NCI-H1105 (cell line): ENCODE results near the gene MRM3.
"Not testable (repeated sequence)": the region's sequence is repeated elsewhere in the genome, so short reads cannot be mapped to it uniquely, and the experiment has no call there.

ENCODE experiments used
- DNase-seq: peaks from one replicate; lab custom pipeline; 2025; lab: John Stamatoyannopoulos, UW

Gene MRM3

DNA sequence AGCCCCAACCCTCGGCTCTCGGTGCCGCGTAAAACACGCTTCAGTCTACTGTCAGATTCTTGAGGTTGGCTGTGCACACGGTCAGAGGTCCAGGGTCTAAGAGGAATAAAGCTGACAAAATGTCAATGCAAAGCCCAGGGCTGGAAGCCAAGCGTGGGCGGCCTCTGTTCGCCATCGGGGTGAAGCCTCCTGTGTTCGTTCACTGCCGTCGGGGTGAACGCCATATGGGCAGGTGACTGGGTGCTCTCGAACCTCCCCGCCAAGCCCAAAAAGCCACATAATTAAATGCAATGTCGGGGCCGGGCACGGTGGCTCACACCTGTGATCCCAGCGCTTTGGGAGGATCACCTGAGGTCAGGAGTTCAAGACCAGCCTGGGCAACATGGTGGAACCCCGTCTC lies 44.6 kb downstream of the MRM3 start:
- no peak for DNase-seq

- no peak for DNase-seq
Measured at GRCh38 chr17:828761-829160, 46.6 kb downstream of the MRM3 start.

DNA sequence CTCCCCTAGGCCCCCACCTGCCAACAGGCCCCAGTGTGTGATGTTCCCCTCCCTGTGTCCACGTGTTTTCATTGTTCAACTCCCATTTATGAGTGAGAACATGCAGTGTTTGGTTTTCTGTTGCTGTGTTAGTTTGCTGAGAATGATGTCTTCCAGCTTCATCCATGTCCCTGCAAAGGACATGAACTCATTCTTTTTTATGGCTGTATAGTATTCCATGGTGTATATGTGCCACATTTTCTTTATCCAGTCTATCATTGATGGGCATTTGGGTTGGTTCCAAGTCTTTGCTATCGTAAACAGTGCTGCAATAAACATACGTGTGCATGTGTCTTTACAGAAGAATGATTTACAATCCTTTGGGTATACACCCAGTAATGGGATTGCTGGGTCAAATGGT lies 47.5 kb downstream of the MRM3 start:
- DNase-seq, result not testable (repeated sequence)

DNA sequence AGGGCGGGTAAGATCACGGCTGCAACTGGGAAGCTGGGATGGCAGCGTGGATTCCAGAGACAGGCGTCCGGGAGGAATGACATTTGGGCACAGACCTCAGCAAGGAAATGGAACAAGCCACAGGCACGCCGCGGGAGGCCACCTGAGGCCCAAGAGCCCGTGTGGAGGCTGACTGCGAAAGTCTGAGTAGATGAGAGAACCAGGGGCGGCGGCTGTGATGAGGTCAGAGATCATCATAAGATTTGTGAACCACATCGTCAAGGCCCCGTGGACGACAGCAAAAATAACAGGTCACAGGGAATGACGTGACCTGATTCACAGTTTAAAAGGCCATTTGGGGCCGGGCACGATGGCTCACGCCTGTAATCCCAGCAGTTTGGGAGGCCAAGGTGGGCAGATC lies 48.2 kb downstream of the MRM3 start:
- no peak for DNase-seq

DNA sequence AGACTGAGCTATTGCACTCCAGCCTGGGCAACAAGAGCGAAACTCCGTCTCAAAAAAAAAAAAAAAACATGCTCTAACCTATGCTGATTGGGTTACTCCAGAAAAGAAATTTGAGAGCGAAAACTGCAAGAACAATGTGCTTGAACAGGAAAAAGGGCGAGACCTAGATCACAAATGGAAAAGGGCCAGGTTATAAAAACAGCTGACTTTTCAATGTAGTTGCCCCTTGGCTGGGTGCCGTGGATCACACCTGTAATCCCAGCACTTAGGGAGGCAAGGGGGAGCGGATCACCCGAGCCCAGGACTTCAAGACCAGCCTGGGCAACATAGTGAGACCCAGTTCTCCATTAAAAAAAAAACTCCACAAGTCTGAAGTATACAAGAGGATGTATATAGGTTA lies 48.8 kb downstream of the MRM3 start:
- DNase-seq, result no peak

GRCh38 chr17:834136-834535 lies 52.0 kb downstream of the MRM3 start:
- no peak for DNase-seq

GRCh38 chr17:835263-835662 lies 53.1 kb downstream of the MRM3 start:
- no peak for DNase-seq

GRCh38 chr17:835721-836120 lies 53.6 kb downstream of the MRM3 start:
- not testable (repeated sequence) for DNase-seq

- no peak for DNase-seq
Measured at GRCh38 chr17:836151-836550, 54.0 kb downstream of the MRM3 start.

- DNase-seq, result no peak
Measured at GRCh38 chr17:838486-838885, 56.3 kb downstream of the MRM3 start.

DNA sequence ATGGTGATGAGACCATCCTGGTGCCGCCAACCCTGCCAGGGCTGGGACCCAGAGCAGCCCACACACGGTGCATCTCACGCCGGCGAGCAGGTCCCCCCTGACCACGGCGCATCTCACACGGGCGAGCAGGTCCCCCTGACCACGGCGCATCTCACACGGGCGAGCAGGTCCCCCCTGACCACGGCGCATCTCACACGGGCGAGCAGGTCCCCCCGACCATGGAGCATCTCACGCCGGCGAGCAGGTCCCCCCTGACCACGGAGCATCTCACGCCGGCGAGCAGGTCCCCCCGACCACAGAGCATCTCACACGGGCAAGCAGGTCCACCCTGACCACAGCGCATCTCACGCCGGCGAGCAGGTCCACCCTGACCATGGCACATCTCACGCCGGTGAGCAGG lies 59.2 kb downstream of the MRM3 start:
- no peak for DNase-seq
